ENCODE data around the gene USP3.

GRCh38 chr15:63517202-63517601, 12.8 kb downstream of the USP3 start:
- TF ChIP-seq, protein P1, sequence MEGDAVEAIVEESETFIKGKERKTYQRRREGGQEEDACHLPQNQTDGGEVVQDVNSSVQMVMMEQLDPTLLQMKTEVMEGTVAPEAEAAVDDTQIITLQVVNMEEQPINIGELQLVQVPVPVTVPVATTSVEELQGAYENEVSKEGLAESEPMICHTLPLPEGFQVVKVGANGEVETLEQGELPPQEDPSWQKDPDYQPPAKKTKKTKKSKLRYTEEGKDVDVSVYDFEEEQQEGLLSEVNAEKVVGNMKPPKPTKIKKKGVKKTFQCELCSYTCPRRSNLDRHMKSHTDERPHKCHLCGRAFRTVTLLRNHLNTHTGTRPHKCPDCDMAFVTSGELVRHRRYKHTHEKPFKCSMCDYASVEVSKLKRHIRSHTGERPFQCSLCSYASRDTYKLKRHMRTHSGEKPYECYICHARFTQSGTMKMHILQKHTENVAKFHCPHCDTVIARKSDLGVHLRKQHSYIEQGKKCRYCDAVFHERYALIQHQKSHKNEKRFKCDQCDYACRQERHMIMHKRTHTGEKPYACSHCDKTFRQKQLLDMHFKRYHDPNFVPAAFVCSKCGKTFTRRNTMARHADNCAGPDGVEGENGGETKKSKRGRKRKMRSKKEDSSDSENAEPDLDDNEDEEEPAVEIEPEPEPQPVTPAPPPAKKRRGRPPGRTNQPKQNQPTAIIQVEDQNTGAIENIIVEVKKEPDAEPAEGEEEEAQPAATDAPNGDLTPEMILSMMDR (IDR thresholded peaks at IDR 0.05): no peak
- no peak for TF ChIP-seq POLR2A (IDR thresholded peaks at IDR 0.05)

Data from body of pancreas (tissue), 4 donors.